Mesothelial cell of epicardium (in vitro differentiated cells): ENCODE data around the gene TUB. TPM values are rescaled to one million over a fixed set of nuclear protein-coding genes. Genes with fewer than 3 reads are reported as not detected.
A peak's percentile ranks its signal among the peaks of the same experiment; 100 is the strongest.

Experiments used
- DNase-seq, 2 experiments: peaks; one replicate each; pipeline ENCODE4 v3.0.0; 2021; ENCODE audit warnings: low spot score in 2 of 2; ENCODE audit not compliant: unreplicated experiment in 2 of 2
- H3K27ac Mint-ChIP-seq: 2 replicates; pipeline ENCODE4 v1.8.0; 2021; ENCODE audit warnings: mixed read lengths
- H3K27me3 Mint-ChIP-seq: 2 replicates; pipeline ENCODE4 v1.8.0; 2021; ENCODE audit warnings: low read depth, mixed read lengths
- H3K36me3 Mint-ChIP-seq: 2 replicates; pipeline ENCODE4 v1.8.0; 2021; ENCODE audit warnings: mixed read lengths
- H3K4me1 Mint-ChIP-seq: 2 replicates; pipeline ENCODE4 v1.8.0; 2021; ENCODE audit warnings: mixed read lengths
- H3K4me3 Mint-ChIP-seq: 2 replicates; pipeline ENCODE4 v1.8.0; 2021; ENCODE audit warnings: mild to moderate bottlenecking, moderate library complexity, mixed read lengths
- H3K9me3 Mint-ChIP-seq: 2 replicates; pipeline ENCODE4 v1.8.0; 2021; ENCODE audit warnings: mixed read lengths
- total RNA-seq: library from RNA; stranded (reverse); gene quantifications from 3 replicates; pipeline ENCODE4 v1.2.1, GENCODE V29; 2021
- TF ChIP-seq, protein P1 (sequence below): fragments of 200-600 bp; sonication (generic); IDR thresholded peaks from one replicate; pipeline ENCODE4 v1.5.0; 2021; ENCODE audit warnings: antibody characterized with exemption; ENCODE audit not compliant: unreplicated experiment

The TUB gene
- total RNA-seq, 1 donor from 2014 or later, result 52.8 TPM

GRCh38 chr11:8063324-8063723, 17.7 kb upstream of the TUB start:
- H3K36me3 Mint-ChIP-seq, result no peaks in the 10 kb centered on the region
- H3K27ac Mint-ChIP-seq, result peak overlapping the region; percentile 58
- no peaks in the 10 kb centered on the region for H3K9me3 Mint-ChIP-seq
- H3K4me1 Mint-ChIP-seq, result peaks cover 35% of the 10 kb centered on the region
- peaks cover 1% of the 10 kb centered on the region for H3K27me3 Mint-ChIP-seq
- TF ChIP-seq, protein P1, sequence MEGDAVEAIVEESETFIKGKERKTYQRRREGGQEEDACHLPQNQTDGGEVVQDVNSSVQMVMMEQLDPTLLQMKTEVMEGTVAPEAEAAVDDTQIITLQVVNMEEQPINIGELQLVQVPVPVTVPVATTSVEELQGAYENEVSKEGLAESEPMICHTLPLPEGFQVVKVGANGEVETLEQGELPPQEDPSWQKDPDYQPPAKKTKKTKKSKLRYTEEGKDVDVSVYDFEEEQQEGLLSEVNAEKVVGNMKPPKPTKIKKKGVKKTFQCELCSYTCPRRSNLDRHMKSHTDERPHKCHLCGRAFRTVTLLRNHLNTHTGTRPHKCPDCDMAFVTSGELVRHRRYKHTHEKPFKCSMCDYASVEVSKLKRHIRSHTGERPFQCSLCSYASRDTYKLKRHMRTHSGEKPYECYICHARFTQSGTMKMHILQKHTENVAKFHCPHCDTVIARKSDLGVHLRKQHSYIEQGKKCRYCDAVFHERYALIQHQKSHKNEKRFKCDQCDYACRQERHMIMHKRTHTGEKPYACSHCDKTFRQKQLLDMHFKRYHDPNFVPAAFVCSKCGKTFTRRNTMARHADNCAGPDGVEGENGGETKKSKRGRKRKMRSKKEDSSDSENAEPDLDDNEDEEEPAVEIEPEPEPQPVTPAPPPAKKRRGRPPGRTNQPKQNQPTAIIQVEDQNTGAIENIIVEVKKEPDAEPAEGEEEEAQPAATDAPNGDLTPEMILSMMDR, result no peak
- DNase-seq, result no peak
- H3K4me3 Mint-ChIP-seq, result no peak overlapping the region

GRCh38 chr11:8065031-8065430, 16.0 kb upstream of the TUB start:
- H3K9me3 Mint-ChIP-seq, result no peaks in the 10 kb centered on the region
- H3K27ac Mint-ChIP-seq, result no peak overlapping the region
- H3K36me3 Mint-ChIP-seq, result no peaks in the 10 kb centered on the region
- peaks cover 41% of the 10 kb centered on the region for H3K4me1 Mint-ChIP-seq
- TF ChIP-seq, protein P1, result no peak
- no peak overlapping the region for H3K4me3 Mint-ChIP-seq
- peak in 1 of 2 experiments; percentile 34 for DNase-seq
- H3K27me3 Mint-ChIP-seq, result peaks cover 1% of the 10 kb centered on the region

- no peak overlapping the region for H3K27ac Mint-ChIP-seq
Observed at GRCh38 chr11:8066036-8066910, 14.7 kb upstream of the TUB start.

DNA sequence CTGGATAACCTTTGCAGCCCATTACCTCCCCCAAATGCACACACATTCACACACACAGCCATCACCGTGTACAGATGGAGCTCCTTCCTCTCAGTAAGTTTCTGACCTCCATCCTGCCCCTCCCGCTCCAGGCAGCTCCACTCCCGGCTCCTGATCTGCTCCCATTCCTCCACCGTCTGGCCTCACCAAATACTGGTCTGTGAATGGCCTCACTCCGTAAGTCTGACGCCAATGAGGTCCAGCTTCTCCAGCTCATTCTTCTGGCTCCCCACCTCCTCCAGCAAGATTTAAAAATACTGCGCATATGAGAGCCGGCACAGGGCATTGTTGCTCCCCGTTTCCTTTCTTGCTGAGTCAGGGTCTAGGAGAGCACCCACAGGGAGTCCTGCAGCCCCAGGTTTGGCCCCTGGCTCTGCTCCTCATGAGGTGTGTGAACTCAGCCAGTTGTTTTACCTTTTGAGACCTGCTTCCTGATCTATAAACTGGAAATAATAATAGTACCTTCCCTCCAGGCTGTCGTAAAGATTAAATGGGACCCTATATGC, 14.0 kb upstream of the TUB start:
- Mint-ChIP-seq H3K4me1 (peaks cover 45% of the 10 kb centered on the region), H3K36me3 (no peaks in the 10 kb centered on the region), H3K9me3 (no peaks in the 10 kb centered on the region), H3K27ac (peak overlapping the region; percentile 7), H3K27me3 (peaks cover 11% of the 10 kb centered on the region), H3K4me3 (no peak overlapping the region)
- no peak for DNase-seq
- TF ChIP-seq, protein P1, result no peak

More at GRCh38 chr11:8066036-8066910, 14.7 kb upstream of the TUB start:
- DNase-seq, result no peak
- Mint-ChIP-seq H3K4me1 (peaks cover 47% of the 10 kb centered on the region), H3K4me3 (no peak overlapping the region), H3K9me3 (no peaks in the 10 kb centered on the region), H3K36me3 (no peaks in the 10 kb centered on the region), H3K27me3 (peaks cover 5% of the 10 kb centered on the region)
- TF ChIP-seq, protein P1, result no peak

GRCh38 chr11:8067567-8067928, 13.5 kb upstream of the TUB start:
- peak overlapping the region; percentile 93 for H3K27ac Mint-ChIP-seq
- peaks cover 15% of the 10 kb centered on the region for H3K27me3 Mint-ChIP-seq
- H3K36me3 Mint-ChIP-seq, result no peaks in the 10 kb centered on the region
- no peak for DNase-seq
- H3K4me1 Mint-ChIP-seq, result peaks cover 45% of the 10 kb centered on the region
- H3K4me3 Mint-ChIP-seq, result no peak overlapping the region
- H3K9me3 Mint-ChIP-seq, result no peaks in the 10 kb centered on the region
- TF ChIP-seq, protein P1, result no peak
